Glomerular visceral epithelial cell (primary cell): ENCODE data around the gene GRK2.
A peak's percentile ranks its signal among the peaks of the same experiment; 100 is the strongest.

Experiments
- DNase-seq: peaks from one replicate; pipeline ENCODE4 v3.0.0-alpha.2; 2016; ENCODE audit errors: extremely low spot score

Gene GRK2

DNA sequence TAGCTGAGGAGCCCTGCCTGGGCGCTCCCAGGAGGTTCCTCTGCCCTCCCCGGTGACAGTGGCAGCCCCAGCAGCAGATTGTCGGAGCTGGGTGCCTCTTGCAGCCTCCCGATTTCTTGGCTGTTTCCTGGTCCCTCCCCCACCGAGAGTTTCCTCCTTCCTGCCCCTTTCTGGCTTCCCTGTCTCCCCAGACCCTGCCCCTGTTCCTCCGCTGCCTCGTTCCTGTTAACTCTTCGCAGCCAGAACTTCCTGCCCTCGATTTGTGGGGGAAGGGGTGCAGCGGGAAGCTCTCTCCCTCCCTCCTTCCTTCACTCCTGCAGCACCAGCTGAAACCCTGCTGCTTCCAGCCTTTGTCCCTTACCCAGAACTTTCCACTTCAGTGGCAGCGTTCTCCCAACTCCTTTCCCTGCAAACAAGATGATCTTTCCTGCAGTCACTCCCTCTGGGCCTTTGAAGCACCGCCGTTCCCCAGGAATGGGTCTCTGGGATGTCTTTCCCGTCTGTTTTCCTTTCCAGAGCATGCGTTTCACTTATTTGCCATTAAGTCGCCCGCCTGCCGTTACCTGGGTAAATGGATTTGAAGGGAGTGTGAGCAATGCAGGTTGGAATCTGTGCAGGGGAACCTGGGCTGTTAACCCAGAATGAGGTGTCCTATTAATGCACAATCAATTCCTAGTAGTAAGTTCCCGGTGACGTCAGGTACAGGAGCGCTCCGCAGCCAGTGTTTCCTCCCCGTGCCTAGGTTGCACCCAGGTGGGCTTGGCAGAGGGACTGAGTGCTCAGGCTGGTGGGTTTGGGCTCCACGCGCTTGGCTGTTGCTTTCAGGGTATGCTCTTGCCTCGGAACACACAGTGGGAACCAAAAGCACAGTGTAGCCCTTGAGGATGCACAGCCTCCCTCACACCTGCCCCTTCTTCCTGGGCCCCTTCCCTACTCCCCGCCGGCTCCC lies 4.3 kb downstream of the GRK2 start:
- peak; percentile 13 for DNase-seq

- DNase-seq: no peak
Observed at GRCh38 chr11:67271205-67271540, 4.9 kb downstream of the GRK2 start.

- no peak for DNase-seq
Observed at GRCh38 chr11:67271541-67272284, 5.4 kb downstream of the GRK2 start.

- DNase-seq: no peak
Observed at GRCh38 chr11:67272327-67273259, 6.3 kb downstream of the GRK2 start.

DNA sequence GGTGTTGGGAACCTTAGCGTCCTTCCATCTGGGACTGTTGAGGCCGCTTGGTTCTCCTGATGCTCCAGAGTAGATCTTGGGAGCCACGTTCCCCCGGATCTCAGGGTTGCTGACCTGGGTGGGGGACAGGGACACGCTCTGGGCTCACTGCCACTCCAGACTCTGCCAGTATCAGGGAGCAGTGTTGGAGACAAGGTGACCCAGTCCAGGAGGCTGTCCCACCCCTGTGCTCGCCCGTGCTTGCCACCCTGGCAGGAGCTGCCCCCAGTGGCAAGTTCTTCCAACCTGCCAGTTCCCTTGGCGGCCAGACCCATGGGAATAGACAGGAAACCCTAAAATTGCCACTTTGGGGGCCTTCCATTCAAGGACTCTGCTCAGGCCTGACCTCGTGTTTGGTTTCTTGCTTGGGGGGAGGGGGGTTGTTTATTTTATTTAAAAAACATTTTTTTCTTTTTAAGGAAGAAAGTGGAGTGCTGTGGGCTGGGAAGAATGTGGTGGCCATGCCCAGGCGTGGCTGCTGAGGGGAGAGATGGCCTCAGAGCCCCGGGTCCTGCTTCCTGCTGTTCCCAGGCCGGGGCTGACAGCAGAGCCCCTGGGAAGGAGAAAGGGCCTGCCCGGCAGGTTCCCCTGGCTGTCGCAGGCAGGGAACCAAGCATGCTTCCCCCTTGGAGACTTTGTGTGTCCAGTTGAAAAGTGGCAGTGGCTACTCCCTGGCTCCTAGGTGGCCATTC lies 7.2 kb downstream of the GRK2 start:
- no peak for DNase-seq

GRCh38 chr11:67274768-67275605 lies 8.7 kb downstream of the GRK2 start:
- DNase-seq: no peak

DNA sequence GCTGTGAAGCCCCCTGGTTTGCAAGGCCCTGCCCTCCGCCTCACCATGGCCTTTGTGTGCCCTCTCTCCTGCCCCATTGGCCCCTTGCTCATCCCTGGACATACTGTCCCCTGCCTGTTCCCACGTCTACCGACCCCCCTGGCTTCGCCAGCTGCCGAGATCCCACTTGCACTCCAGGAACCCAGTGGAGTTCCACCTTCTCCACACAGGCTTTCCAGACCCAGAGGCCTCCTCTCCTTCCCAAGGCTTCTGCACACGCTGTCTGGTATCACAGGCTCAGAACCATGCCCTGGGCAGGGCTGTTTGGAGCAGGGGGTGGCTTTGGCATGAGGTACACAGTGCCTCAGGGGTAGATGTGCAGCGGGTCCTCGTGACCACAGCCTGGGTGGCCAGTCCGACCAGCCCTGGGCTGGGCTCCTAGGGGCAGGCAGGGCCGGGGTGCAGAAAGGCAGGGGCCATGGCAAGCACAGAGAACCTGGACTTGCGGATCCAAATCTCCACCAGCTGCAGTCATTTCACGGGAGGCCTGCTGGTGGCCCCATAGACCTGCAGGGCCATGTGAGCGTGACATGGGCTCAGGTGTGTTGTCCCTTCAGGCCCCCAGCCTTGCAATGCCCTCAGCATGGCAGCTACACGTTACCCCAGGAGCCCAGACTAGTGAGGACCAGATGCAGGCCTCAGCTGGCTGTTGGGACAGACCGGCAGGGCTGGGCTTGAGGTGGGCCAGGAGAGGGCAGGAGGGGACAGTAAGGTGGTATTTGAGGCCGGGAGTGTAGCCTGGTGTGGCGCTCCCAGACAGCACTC lies 9.5 kb downstream of the GRK2 start:
- no peak for DNase-seq

DNA sequence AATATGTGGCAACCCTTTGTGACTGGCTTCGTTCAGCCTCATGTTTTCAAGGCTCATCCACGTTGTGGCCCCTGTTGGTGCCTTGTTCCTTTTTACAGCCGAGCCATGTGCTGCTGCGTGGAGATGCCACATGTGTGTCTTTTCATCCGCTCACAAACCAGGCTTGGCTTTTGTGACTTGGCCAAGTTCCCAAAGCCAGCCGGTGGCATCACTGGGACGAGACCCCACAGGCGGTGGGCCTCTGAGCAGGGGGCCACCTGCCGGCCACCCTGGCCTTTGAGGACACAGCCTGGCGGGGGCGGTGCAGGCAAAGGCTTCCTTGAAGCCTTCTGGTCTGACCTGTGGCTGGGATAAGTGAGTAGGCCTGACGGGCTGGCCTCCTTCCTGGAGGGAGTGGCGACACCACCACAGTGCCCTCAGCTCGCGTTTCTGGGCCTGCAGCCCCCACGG lies 10.5 kb downstream of the GRK2 start:
- no peak for DNase-seq

DNA sequence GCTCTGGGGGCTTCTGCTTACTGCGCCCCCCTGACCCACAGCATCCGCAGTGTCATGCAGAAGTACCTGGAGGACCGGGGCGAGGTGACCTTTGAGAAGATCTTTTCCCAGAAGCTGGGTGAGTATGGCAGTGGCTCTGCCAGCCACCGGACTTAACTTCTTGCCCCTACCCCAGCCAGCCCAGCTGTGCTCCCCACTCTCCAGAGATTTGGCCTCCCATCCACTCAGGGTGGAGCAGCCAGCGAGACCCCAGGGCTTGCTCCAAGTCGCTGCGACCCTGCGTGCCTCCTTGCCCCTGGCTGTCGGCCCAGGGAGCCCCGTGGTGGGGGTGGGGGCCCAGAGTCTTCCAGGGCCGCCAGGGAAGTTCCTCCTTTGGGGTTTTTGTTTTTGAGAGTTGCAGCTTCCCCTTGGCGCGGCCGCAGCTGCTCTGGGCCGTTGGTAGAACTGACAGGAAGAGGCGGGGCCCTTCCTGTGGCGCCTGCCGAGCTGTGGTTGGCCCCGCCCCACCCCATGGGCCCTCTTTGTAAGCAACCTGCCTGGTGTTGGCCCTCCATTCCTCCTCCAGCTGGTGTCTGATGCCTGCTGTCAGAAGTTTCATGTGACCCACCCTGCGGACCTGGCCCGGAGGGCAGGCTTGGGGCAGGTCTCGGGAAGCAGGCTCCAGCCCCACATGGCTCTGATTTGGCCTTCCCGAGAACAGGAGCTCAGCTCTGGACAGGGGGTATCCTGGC lies 11.1 kb downstream of the GRK2 start:
- no peak for DNase-seq

- DNase-seq: no peak
Observed at GRCh38 chr11:67278135-67278938, 12.1 kb downstream of the GRK2 start.

- DNase-seq: no peak
Observed at GRCh38 chr11:67278939-67279588, 12.8 kb downstream of the GRK2 start.

GRCh38 chr11:67279589-67280340 lies 13.5 kb downstream of the GRK2 start:
- DNase-seq: no peak

DNA sequence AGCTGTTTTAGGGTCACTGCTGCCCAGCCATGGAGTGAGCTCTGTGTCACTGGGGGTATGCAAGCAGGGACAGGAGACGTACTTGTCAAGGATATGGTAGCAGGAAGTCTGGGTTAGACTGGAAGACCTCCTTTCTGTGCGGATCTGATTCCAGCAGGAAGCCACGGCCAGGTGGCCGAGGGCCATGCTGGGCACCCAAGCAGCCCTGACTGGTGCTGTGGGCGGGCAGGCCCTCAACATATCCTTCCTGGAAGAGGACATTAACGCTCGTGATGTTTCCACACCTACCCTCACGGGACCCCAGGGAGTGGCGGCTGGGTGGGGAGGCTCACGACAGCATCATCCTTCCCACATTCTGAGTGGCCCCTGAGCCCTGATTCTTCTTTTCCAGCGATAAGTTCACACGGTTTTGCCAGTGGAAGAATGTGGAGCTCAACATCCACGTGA lies 14.1 kb downstream of the GRK2 start:
- no peak for DNase-seq

DNA sequence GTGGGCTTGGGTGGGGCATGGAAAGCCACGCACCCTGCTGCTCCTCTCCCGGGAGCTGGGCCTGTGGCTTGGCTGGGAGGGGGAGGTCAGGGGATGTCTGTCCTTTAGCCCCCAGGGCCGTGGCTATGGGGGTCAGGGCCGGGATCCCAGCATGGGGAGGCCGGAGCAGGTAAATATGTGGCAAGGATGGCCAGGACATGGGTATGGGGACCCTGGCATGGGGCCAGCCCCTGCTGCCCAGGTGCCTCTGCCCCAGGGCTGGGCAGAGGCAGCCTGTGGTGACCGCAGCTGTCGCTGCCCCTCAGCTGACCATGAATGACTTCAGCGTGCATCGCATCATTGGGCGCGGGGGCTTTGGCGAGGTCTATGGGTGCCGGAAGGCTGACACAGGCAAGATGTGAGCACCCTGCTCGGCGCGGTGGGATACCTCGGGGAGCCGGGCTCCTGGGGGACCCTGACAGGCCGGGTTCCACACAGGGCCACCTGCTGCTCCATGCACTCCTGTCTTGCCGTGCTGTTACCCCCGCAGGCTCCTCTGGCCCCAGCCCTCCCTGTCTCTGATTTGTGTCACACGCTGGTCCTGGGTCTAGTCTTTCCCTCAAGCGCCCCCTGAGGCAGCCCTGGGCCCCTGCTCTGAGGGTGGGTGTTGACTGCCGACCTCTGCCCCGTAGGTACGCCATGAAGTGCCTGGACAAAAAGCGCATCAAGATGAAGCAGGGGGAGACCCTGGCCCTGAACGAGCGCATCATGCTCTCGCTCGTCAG lies 14.7 kb downstream of the GRK2 start:
- no peak for DNase-seq

- DNase-seq: no peak
Observed at GRCh38 chr11:67281552-67282150, 15.4 kb downstream of the GRK2 start.
